ENCODE data around the gene ZNF223. TPM values are rescaled to one million over a fixed set of nuclear protein-coding genes. Genes with fewer than 3 reads are reported as not detected.

The ZNF223 gene
- total RNA-seq, 1 experiment from 2014 or later: 3.8 TPM

DNA sequence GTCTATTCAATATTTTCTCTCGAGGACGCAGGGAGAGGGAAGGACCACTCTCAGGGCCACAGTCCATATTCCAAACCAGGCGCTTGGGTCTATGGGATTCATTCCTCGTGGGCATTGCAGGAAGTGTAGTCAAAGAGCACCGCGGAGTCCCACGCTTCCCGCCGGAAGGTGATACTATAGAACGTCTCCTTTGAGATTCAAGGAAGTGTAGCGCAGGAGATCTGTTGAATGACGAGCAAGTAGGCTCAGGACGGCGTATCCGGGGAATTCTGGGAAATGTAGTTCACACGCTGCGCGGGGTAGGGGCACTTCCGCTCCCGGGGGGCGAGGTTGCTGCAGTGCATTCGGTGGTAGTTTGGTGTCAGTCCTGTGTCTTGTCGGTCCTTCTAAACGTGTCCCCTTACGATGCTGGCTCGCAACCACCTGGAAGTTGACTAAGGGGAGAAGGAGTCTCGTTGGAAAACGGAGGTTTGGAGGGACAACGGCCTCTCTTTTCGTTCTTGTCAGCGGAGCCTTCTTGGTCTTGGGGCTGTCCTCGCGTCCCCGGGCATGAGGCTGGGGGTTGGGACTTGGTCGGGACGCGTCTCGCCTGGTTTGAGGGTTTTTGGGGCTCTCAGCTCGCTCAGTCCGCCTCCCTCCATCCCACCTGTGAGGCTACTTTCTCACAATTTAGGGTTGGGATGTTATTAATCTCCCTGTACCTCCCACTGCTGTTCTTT lies 20.1 kb downstream of the ZNF223 start, which contains the start of gene ZNF284:
ZNF284 (plus strand) TSS at position 336 of the 719 bp plus-strand sequence. CDS start 4,231 bp downstream, outside the sequence.
- peak; percentile 82 for DNase-seq (ENCODE audit: low spot score)

- DNase-seq (ENCODE audit: low spot score): no peak
Measured at GRCh38 chr19:44072543-44073401, 20.9 kb downstream of the ZNF223 start.

DNA sequence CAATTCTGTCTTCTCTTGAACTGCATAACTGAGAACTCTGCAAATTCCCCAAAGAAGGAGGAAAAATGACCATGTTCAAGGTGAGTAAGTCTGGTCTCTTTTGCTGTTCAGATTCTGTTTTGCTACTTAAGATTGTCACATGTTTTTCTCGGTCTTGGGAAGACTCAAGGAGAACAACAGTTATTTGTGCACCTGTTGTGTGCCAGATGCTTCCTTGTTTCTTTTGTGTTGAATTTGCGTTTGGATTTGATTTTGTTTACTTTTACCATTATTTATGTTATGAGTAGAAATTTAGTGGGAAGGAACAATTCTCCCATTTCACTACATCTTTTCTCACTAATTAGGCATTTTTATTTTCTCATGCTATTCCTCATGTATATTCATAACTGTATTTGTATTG lies 24.5 kb downstream of the ZNF223 start:
- DNase-seq (ENCODE audit: low spot score): no peak

DNA sequence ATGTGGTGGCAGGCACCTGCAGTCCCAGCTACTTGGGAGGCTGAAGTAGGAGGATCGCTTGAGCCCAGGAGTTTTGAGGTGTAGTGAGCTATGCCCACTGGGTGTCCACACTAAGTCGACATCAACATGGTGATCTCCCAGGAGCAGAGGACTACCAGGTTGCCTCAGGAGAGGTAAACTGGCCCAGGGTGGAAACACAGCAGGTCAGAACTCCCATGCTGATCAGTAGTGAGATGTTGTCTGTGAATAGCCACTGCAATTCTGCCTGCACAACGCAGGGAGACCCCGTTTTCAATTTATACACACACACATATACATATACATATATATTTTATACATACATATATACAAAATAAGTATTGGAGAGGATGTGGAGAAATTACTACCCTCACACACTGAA lies 40.3 kb downstream of the ZNF223 start:
- no peak for DNase-seq (ENCODE audit: low spot score)

DNA sequence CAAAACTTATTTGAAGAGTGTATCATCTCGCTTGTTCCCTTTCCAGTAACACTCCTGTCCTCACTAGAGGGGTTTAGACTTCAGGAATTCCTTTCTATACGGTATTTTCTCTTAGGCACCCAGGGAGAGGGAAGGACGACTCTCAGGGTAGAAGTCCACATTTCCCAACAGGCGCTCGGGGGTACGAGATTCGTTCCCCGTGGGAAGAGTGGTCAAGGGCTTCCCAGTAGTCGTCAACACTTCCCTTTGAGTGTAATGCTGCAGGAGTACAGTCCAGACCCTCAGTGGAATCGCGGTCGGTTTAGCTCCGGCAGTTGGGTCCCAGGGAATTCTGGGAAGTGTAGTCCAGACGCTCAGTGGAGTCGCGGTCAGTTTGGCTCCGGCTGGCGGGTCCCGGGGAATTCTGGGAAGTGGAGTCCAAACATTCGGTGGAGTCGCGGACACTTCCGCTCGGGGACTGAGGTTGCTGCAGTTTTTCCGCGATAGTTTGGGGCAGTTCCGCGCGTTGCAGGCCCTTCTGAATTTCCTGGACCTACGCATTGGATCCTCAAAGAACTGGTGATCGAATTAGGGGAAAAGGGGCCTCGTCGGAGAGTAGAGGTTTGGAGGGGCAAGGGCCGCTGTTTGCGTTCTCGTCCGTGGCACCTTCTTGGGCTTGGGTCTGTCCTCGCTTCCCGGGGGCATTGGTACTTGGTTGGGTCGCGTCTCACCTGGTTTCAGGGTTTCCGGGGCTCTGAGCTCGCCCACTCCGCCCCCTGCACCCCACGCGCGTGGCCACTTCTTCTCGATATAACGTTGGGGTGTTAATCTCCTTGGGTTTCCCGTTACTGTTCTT lies 42.3 kb downstream of the ZNF223 start, which contains the start of gene ZNF224:
ZNF224 (plus strand) TSS at position 431 of the 835 bp plus-strand sequence. CDS start 3,513 bp downstream, outside the sequence.
- DNase-seq (ENCODE audit: low spot score): peak; percentile 88

DNA sequence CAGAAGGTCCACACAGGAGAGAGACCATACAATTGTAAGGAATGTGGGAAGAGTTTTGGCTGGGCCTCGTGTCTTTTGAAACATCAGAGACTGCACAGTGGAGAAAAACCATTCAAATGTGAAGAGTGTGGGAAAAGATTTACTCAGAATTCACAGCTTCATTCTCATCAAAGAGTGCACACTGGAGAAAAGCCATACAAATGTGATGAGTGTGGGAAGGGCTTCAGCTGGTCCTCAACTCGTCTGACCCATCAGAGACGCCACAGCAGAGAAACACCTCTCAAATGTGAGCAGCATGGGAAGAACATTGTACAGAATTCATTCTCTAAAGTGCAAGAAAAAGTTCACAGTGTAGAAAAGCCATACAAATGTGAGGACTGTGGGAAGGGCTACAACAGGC lies 55.9 kb downstream of the ZNF223 start:
- no peak for DNase-seq (ENCODE audit: low spot score)

DNA sequence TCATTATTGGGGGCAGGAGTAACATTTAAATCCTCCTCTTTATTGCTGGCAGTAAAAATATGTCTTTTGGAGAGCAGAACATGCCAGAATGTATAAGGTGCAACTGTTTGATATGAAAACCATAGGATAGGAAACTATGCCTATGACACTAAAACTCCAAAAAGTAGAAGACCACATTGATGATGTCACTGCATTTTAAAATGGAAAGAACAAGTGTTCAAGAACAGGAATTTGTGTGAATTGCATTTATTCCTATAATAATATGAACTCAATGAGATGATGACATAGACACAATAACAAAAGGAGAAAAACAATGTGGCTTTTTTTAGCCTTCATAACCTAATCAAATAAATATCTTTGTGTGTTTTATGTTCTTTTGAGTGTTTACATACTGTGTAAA lies 57.6 kb downstream of the ZNF223 start:
- DNase-seq (ENCODE audit: low spot score): no peak

- peak; percentile 97 for DNase-seq (ENCODE audit: low spot score)
Measured at GRCh38 chr19:44111910-44112463, 60.2 kb downstream of the ZNF223 start.

GRCh38 chr19:44112802-44113137 lies 60.9 kb downstream of the ZNF223 start:
- no peak for DNase-seq (ENCODE audit: low spot score)

DNA sequence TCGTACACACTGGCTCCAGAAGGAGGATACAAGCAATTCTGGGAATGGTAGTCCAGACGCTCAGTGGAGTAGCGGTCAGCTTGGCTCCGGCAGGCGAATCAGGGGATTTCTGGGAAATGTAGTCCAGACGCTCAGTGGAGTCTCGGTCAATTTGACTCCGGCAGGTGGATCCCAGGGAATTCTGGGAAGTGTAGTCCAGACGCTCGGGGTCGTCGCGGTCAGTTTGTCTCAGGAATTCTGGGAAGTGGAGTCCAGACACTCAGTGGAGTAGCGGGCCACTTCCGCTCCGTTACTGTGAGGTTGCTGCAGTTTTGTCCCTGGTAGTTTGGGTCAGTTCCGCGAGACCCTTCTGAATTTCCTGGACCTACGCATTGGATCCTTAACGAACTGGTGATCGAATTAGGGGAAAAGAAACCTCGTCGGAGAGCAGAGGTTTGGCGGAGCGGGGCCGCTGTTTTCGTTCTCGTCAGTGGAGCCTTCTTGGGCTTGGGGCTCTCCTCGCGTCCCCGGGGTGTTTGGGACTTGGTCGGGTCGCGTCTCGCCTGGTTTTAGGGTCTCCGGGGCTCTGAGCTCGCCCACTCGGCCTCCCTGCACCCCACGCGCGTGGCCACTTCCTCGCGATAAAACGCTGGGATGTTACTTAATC lies 61.4 kb downstream of the ZNF223 start, which contains the start of gene ZNF225:
ZNF225 (plus strand) TSS at position 262 of the 646 bp plus-strand sequence. CDS start 2,429 bp downstream, outside the sequence.
- peak; percentile 99 for DNase-seq (ENCODE audit: low spot score)

DNA sequence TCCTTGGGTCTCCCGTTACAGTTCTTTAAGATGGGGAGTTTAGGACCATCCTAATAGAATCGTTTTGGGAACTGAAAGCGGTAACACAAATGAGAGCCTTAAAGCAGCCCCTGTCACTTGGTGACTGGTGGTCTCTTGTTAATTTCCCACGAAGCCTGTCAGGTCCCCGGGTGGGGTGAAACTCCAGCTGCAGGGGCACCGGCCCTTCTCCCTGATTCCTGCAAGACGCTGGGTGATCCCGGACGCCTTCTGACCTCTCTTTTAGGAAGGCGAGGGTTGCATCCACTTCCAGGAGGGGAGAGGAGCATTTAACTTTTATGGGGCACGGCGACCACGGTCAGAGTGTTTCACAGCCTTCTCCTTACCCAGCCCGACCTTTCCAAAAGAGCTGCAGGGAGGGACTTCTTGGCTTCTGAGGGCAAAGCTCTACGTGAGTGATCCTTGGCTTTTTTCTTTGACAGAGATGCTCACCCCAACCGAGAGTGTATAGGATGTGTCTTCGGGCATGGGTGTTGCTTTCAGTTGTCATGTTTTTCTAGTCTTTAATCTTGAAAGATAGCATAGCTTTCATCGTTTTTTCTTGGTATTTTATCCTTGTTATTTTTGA lies 62.1 kb downstream of the ZNF223 start:
- peak; percentile 11 for DNase-seq (ENCODE audit: low spot score)

Other genes starting within 250 kb of the ZNF223 start
- 0.31 TPM in 1 of 2 replicates, not detected in the other for gene LYPD5, start 249.6 kb upstream of the ZNF223 start, total RNA-seq (2014; rRNA removed; shearing (Covaris generic))
- gene ZNF283, start 224.7 kb upstream of the ZNF223 start, total RNA-seq (2014; rRNA removed; shearing (Covaris generic)): 4.7 and 5.2 TPM in 2 replicates
- gene ZNF404, start 168.1 kb upstream of the ZNF223 start, total RNA-seq (2014; rRNA removed; shearing (Covaris generic)): 2.1 and 3.5 TPM in 2 replicates
- gene ZNF45, start 116.8 kb upstream of the ZNF223 start, total RNA-seq (2014; rRNA removed; shearing (Covaris generic)): 11.1 and 15.9 TPM in 2 replicates
- 3.9 and 5.8 TPM in 2 replicates for gene ZNF221, start 100.8 kb upstream of the ZNF223 start, total RNA-seq (2014; rRNA removed; shearing (Covaris generic))
- 5.1 and 5.8 TPM in 2 replicates for gene ZNF155, start 67.8 kb upstream of the ZNF223 start, total RNA-seq (2014; rRNA removed; shearing (Covaris generic))
- 6.0 and 6.3 TPM in 2 replicates for gene ZNF230, start 49.1 kb upstream of the ZNF223 start, total RNA-seq (2014; rRNA removed; shearing (Covaris generic))
- gene ZNF222, start 26.7 kb upstream of the ZNF223 start, total RNA-seq (2014; rRNA removed; shearing (Covaris generic)): 7.2 and 9.0 TPM in 2 replicates
- 1.1 and 2.6 TPM in 2 replicates for gene ZNF284, start 20.1 kb downstream of the ZNF223 start, total RNA-seq (2014; rRNA removed; shearing (Covaris generic))
- gene ZNF224, start 42.3 kb downstream of the ZNF223 start, total RNA-seq (2014; rRNA removed; shearing (Covaris generic)): 15.6 and 17.3 TPM in 2 replicates
- 3.7 and 3.9 TPM in 2 replicates for gene ZNF225, start 61.4 kb downstream of the ZNF223 start, total RNA-seq (2014; rRNA removed; shearing (Covaris generic))
- gene ZNF234, start 89.5 kb downstream of the ZNF223 start, total RNA-seq (2014; rRNA removed; shearing (Covaris generic)): 10.5 and 13.2 TPM in 2 replicates
- gene ZNF226, start 113.1 kb downstream of the ZNF223 start, total RNA-seq (2014; rRNA removed; shearing (Covaris generic)): 23.8 and 30.3 TPM in 2 replicates
- gene ZNF227, start 160.5 kb downstream of the ZNF223 start, total RNA-seq (2014; rRNA removed; shearing (Covaris generic)): 15.2 and 17.1 TPM in 2 replicates
- gene ZNF233, start 207.8 kb downstream of the ZNF223 start, total RNA-seq (2014; rRNA removed; shearing (Covaris generic)): not detected in 2 replicates

Data from A172 (cell line).